Duodenal mucosa (tissue), 2 donors: ENCODE results near the gene KMT2B.

ENCODE experiments used
- H3K27ac ChIP-seq: one replicate; pipeline ENCODE4 v1.7.0; 2013; ENCODE audit warnings: low read depth, low read length
- H3K27me3 ChIP-seq, 2 donors: one replicate each; pipeline ENCODE4 v1.7.0; 2013; ENCODE audit warnings: low read length in 2 of 2, control low read depth in 1 of 2; ENCODE audit not compliant: insufficient read depth in 2 of 2, control insufficient read depth in 1 of 2
- H3K36me3 ChIP-seq, 2 donors: one replicate each; pipeline ENCODE4 v1.7.0; 2013; ENCODE audit warnings: low read length in 2 of 2, control low read depth in 1 of 2; ENCODE audit not compliant: insufficient read depth in 2 of 2, control insufficient read depth in 1 of 2
- H3K4me1 ChIP-seq, 2 donors: one replicate each; pipeline ENCODE4 v1.7.0; 2013; ENCODE audit warnings: low read length in 2 of 2, control low read depth in 1 of 2; ENCODE audit not compliant: insufficient read depth in 2 of 2, control insufficient read depth in 1 of 2
- H3K4me3 ChIP-seq, 2 donors: one replicate each; pipeline ENCODE4 v1.7.0; 2013; ENCODE audit warnings: low read length in 2 of 2, low read depth in 1 of 2
- H3K9ac ChIP-seq, 2 donors: one replicate each; pipeline ENCODE4 v1.7.0; 2013; ENCODE audit warnings: low read length in 2 of 2, low read depth in 1 of 2
- H3K9me3 ChIP-seq, 2 donors: one replicate each; pipeline ENCODE4 v1.7.0; 2013; ENCODE audit warnings: low read length in 2 of 2, control low read depth in 1 of 2; ENCODE audit not compliant: control insufficient read depth in 1 of 2

Gene KMT2B

DNA sequence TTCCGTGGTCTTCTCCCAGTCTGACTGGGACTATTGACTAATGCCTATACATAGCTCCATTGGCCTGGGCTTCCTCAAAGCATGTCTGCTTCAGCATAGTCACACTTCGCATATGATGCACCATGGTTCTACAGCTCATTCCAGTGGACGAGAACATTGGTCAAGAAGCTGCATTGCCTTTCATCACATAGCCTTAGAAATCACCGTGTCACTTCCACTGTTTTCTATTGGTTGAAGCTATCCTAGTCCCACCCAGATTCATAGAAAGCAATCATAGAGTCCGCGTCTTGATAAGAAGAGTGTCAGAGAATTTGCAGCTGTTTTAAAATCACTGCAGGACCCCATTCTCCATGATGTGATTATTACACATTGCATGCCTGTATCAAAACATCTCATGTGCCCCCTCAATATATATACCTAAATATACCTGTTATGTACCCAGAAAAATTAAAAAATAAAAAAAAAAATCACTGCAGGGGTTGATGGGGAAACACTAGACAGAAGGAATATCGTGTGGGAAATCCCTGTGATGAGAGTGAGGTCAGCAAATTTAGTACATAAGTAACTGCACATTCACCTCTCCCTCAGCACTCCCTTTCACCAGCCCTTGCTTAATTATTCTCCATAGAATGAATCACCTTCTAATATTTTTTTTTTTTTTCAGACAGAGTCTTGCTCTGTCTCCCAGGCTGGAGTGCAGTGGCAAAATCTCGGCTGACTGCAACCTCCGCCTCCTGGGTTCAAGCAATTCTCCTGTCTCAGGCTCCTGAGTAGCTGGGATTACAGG lies 55.4 kb downstream of the KMT2B start:
- Histone ChIP-seq H3K36me3 (peaks cover 0 to 3% of the 10 kb centered on the region in 2 donors), H3K9ac (no peak overlapping the region), H3K27ac (no peak overlapping the region), H3K4me1 (peaks cover 12 to 14% of the 10 kb centered on the region in 2 donors), H3K9me3 (no peaks in the 10 kb centered on the region), H3K27me3 (no peaks in the 10 kb centered on the region), H3K4me3 (no peak overlapping the region)

DNA sequence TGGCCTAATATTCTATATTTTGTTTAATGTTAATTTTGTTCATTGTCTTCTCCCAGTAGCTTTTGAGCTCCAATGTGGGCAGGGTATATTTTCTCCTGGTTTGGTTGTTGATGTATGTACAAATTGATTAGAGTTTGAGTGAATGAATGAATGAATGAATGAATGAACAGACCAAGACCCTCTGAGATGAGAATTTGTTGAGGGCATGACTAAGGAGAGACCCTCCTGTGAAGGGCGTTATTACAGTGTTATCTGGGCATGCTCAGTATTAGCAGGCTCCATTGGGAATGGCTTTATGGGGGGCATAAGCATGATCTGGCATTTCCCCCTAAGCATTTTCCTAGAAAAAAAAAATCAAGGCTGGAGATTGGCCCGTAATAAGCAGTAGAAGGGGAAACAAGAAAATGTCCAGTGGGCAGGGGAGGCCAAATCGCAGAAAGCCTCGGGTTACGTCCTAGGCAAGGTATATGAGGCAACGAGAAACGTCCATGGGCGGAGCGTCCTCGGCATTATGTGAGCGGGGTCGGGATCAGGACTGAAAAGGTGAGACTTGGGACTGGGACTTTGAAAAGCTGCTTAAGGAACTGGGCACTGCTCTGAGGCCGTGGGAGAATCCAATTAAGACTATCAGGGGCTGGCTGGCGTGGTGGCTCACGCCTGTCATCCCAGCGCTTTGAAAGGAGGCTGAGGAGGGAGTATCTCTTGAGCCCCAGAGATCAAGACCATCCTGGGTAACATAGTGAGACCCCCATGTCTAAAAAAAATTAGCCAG lies 56.7 kb downstream of the KMT2B start:
- no peak overlapping the region for H3K27ac ChIP-seq
- H3K4me3 ChIP-seq, result peak overlapping the region; percentile 58 to 68
- H3K9me3 ChIP-seq, result no peaks in the 10 kb centered on the region
- no peaks in the 10 kb centered on the region for H3K27me3 ChIP-seq
- no peak overlapping the region for H3K9ac ChIP-seq
- H3K36me3 ChIP-seq, result peaks cover 0 to 4% of the 10 kb centered on the region in 2 donors
- peaks cover 12 to 14% of the 10 kb centered on the region in 2 donors for H3K4me1 ChIP-seq

DNA sequence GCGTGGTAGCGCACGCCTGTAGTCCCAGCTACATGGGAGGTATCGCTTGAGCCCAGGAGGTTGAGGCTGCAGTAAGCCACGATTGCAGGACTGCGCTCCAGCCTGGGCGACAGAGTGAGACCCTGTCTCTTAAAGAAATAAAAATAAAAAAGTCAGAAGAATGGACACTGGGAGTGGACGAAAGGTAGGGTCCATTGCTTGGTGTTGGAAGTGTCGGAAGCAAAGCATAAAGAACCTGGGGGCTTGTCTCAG lies 57.2 kb downstream of the KMT2B start:
- H3K9ac ChIP-seq, result no peak overlapping the region
- no peaks in the 10 kb centered on the region for H3K27me3 ChIP-seq
- H3K4me1 ChIP-seq, result peaks cover 12 to 14% of the 10 kb centered on the region in 2 donors
- H3K9me3 ChIP-seq, result no peaks in the 10 kb centered on the region
- peak overlapping the region; percentile 58 to 68 for H3K4me3 ChIP-seq
- H3K36me3 ChIP-seq, result peaks cover 0 to 5% of the 10 kb centered on the region in 2 donors
- H3K27ac ChIP-seq, result no peak overlapping the region

DNA sequence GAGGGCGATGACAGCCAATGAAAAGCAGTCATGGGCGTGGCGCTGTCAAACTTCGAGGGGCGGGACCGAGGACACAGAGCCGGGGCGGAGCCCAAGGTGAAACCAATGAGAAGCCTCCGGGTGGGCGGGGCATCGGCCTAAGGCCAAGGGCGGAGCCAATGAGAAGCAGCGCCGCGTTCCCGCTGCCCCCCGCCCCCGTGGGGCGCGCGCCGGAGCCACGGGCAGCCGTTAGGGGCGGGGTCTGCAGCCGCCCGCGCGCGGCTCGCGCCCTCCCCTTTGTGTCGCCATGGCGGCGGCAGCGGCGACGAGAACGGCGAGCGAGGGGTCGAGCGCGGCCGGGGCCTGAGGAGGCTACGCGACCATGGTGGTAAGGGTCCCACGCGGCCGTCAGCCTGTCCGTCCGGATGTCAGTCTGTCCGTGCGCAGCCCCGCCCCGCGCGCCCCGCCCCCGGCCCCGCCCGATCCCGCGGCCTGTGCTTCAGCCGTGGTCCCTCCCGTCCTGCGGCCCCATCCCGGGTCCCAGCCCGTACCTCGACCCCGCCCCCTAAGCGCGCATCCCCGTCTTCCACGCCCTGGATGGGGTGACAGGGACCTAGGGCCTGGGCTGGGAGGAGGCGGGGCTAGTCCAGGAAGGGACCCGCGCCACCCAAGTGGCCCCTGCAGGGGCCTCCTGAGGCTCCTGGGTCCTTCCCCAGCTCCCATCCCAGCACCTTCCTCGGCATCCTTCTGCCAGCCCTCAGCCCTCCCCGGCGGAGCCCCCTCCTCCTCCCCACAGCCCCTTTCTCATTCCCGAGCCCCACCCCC lies 57.7 kb downstream of the KMT2B start, which contains the start of gene ARHGAP33:
Gene ARHGAP33, plus strand, starts transcription at position 267 of the 804 bp plus-strand sequence. Its CDS starts 95 bp downstream, at position 362.
- Histone ChIP-seq H3K27ac (no peak within 1 kb of the TSS), H3K36me3 (peaks cover 0 to 6% of the 10 kb centered on the region in 2 donors), H3K27me3 (no peaks in the 10 kb centered on the region), H3K9me3 (no peaks in the 10 kb centered on the region), H3K4me3 (peak within 1 kb of the TSS; percentile 58 to 68), H3K4me1 (peaks cover 12 to 14% of the 10 kb centered on the region in 2 donors), H3K9ac (peak within 1 kb of the TSS; percentile 32 to 48)

DNA sequence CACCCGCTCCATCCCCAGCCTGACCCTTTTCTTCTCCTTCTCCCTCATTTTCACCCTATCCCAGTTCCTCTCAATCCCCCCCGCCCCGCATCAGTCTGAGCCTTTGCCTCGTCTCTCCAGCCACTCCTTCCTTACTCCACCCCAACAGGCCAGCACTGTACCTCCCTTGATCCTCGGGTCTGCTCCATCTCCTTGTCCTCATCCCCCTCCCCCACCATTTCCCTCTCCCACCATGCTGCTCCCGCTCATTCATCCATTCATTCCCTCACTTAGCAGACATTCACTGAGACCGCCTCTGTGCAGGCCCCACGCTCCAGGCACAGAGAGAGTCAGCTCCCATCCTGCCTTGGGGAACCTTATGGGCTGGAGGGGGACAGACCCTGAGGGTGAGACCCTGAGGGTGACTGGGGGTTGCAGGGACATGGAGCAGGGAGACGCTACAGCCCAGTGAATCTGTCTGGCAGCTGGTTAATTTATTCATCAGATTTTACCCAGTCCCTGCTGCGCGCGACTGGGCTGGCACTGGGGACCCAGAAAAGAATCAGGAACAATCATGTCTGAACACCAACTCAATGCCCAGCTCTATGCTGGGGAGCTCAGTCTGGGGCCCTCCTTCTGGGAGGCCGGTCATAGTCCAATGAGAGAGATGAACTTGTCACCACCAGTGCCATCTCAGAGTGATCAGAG lies 58.4 kb downstream of the KMT2B start:
- Histone ChIP-seq H3K4me1 (peaks cover 12 to 14% of the 10 kb centered on the region in 2 donors), H3K9ac (peak overlapping the region; percentile 32 to 48), H3K4me3 (peak overlapping the region; percentile 58 to 68), H3K36me3 (peaks cover 0 to 6% of the 10 kb centered on the region in 2 donors), H3K27me3 (no peaks in the 10 kb centered on the region), H3K9me3 (no peaks in the 10 kb centered on the region), H3K27ac (no peak overlapping the region)

DNA sequence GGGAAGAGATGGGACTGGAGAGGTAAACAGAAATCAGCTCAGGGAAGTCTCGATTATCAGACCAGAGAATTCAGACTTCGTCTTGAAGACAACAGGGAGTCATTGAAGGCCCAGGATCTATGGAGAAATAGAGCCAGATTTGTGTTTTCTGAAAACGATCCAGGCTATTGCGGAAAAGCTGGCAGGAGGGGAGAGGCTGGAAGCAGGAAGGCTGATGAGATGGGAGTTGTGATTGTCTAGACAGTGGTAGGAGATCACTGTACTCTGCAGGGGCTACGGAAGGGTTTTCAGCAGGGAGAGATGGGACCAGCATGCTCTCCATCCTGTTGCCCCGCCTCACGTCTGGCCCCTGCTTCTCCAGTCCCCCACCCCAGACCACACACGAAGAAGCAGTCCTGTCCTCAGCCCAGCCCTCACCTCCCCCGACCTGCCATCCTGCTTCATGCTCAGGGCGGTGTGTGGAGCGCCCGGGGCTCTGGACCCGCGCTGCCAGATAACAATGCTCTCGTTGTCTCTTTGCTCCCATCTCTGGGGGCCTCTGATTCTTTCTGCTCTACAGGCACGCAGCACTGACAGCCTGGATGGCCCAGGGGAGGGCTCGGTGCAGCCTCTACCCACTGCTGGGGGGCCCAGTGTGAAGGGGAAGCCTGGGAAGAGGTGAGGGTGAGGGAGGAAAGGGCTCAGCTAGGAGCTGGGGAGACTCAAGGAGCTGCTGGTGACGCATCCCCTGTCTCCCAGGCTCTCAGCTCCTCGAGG lies 59.5 kb downstream of the KMT2B start:
- Histone ChIP-seq H3K4me1 (peaks cover 12 to 14% of the 10 kb centered on the region in 2 donors), H3K9ac (no peak overlapping the region), H3K27ac (no peak overlapping the region), H3K36me3 (peaks cover 0 to 6% of the 10 kb centered on the region in 2 donors), H3K4me3 (no peak overlapping the region), H3K9me3 (no peaks in the 10 kb centered on the region), H3K27me3 (no peaks in the 10 kb centered on the region)

DNA sequence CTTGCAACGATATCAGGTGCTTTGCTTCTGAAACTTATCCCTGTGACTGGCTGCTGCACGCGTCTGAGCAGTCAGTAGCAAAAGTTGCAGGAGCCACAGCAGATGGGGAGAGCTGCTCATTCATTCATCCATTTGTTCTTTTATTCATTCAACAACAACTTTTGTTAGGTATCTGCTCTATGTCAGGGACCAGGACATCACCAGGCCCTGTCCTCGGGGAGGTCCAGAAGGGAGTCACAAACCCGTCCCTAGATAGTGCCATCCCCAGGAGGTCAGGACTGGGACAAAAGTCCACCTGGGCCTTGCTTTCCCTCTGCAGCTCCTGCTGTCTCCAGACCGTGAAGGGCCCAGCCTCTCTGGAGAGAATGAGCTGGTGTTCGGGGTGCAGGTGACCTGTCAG lies 60.2 kb downstream of the KMT2B start:
- H3K27ac ChIP-seq, result no peak overlapping the region
- H3K9ac ChIP-seq, result no peak overlapping the region
- no peaks in the 10 kb centered on the region for H3K9me3 ChIP-seq
- no peaks in the 10 kb centered on the region for H3K27me3 ChIP-seq
- H3K4me1 ChIP-seq, result peaks cover 12 to 14% of the 10 kb centered on the region in 2 donors
- no peak overlapping the region for H3K4me3 ChIP-seq
- peaks cover 0 to 6% of the 10 kb centered on the region in 2 donors for H3K36me3 ChIP-seq

DNA sequence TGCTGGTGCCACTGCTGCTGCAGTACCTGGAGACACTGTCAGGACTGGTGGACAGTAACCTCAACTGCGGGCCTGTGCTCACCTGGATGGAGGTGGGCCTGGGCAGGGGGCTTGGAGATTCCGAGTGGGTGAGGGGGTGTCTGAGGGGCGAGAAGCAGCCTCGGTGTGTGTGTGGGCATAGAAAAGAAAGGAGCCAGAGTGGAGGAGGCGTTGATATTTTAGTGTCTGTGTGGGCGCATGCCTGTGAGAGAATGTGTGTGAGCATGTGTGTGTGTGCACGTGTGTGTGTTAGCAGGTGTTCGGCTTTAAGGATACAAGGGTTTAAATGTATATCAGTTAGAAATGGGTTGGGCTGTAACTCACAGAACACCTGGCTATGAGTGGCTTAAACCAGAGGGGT lies 61.2 kb downstream of the KMT2B start:
- H3K27me3 ChIP-seq, result no peaks in the 10 kb centered on the region
- H3K36me3 ChIP-seq, result peaks cover 0 to 6% of the 10 kb centered on the region in 2 donors
- H3K9me3 ChIP-seq, result no peaks in the 10 kb centered on the region
- no peak overlapping the region for H3K9ac ChIP-seq
- no peak overlapping the region for H3K4me3 ChIP-seq
- H3K4me1 ChIP-seq, result peaks cover 12 to 14% of the 10 kb centered on the region in 2 donors
- no peak overlapping the region for H3K27ac ChIP-seq

DNA sequence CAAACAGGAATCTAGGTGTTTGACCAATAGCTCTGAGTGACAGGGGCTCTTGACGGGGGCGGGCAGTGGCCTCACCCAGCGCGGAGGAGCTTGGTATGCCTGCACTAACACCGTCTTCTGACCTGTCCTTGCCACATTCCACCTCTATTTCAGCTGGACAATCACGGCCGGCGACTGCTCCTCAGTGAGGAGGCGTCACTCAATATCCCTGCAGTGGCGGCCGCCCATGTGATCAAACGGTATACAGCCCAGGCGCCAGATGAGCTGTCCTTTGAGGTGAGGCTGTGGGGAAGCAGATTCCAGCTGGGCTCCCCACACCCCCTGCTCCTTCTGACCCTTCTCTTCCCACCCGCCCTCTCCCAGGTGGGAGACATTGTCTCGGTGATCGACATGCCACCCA lies 62.3 kb downstream of the KMT2B start:
- no peaks in the 10 kb centered on the region for H3K27me3 ChIP-seq
- H3K36me3 ChIP-seq, result peaks cover 0 to 6% of the 10 kb centered on the region in 2 donors
- H3K27ac ChIP-seq, result no peak overlapping the region
- H3K9me3 ChIP-seq, result no peaks in the 10 kb centered on the region
- peaks cover 5% of the 10 kb centered on the region in 2 donors for H3K4me1 ChIP-seq
- H3K9ac ChIP-seq, result no peak overlapping the region
- H3K4me3 ChIP-seq, result no peak overlapping the region
